Mucosa of gallbladder (tissue), 1 donor: ENCODE results near the gene MUS81. TPM values are rescaled to one million over a fixed set of nuclear protein-coding genes. Genes with fewer than 3 reads are reported as not detected.

Experiments used
- DNase-seq: peaks from one replicate; pipeline ENCODE4 v3.0.0-alpha.2; 2020; ENCODE audit warnings: low spot score
- total RNA-seq: library from RNA; stranded (reverse); gene quantifications from one replicate; pipeline ENCODE4 v1.2.1, GENCODE V29; 2021
- donor health status: DM: no; HTN: no; CAD: no.

The MUS81 gene
- total RNA-seq, 1 donor from 2014 or later: 63.1 TPM

DNA sequence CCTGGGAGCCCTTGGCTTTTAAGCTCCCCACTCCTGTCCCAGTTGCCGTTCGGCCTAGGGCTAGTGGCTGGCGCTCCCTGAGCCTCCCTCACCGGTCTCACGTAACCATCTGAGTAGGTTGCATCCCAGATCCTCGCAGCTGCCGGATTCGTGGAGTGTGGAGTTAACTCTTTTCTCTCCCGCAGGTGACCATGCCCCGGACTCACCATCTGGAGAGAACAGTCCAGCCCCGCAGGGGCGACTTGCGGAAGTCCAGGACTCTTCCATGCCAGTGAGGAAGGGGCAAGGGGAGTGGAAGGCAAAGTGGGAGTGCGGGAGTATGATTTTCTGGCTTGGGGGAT is 902 bp downstream of the MUS81 start:
- DNase-seq: no peak

DNA sequence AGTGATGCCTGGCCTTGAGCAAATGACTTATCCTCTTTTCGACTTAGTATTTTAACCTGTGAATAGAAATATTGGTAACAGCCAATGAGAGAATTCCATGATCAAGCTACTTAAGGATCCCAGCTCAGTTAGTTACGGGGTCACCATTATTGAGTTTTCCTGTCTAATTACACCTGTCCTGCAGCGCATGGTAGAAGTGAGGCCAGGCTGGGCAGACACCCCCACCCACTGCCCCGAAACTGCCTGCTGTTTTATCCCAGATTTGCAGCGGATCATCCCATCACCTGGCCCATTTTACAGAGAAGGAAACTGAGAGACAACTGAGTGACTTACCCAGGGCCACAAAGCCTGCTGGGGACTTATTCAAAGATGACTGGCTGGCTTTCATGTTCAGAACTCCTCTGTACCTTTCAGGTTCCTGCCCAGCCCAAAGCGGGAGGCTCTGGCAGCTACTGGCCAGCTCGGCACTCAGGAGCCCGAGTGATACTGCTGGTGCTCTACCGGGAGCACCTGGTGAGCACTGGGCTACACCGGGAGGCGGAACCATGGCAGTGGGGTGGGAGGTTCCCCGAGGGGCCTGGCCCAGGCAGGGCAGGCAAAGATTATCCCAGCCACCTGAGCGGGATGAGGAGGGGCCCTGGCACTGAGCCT is 1.4 kb downstream of the MUS81 start:
- no peak for DNase-seq

DNA sequence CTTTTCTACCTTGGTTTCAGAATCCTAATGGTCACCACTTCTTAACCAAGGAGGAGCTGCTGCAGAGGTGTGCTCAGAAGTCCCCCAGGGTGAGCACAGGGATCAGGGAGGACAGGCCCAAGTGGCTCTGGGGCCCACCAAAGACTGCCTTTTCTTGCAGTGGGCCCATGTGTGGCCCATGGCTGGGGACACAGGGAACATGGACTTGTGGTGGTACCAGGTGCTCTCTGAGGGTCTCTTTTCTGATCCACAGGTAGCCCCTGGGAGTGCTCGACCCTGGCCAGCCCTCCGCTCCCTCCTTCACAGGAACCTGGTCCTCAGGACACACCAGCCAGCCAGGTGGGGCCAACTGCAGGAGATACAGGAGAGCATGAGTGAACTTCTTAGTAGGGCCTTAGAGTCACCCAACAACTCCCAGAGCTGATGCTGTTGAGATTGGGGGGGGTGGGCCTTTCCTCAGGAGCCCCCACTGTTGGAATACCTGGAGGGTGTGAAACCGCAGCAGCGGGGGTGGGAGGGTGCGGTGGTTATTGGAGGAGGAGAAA is 2.0 kb downstream of the MUS81 start:
- DNase-seq: no peak

DNA sequence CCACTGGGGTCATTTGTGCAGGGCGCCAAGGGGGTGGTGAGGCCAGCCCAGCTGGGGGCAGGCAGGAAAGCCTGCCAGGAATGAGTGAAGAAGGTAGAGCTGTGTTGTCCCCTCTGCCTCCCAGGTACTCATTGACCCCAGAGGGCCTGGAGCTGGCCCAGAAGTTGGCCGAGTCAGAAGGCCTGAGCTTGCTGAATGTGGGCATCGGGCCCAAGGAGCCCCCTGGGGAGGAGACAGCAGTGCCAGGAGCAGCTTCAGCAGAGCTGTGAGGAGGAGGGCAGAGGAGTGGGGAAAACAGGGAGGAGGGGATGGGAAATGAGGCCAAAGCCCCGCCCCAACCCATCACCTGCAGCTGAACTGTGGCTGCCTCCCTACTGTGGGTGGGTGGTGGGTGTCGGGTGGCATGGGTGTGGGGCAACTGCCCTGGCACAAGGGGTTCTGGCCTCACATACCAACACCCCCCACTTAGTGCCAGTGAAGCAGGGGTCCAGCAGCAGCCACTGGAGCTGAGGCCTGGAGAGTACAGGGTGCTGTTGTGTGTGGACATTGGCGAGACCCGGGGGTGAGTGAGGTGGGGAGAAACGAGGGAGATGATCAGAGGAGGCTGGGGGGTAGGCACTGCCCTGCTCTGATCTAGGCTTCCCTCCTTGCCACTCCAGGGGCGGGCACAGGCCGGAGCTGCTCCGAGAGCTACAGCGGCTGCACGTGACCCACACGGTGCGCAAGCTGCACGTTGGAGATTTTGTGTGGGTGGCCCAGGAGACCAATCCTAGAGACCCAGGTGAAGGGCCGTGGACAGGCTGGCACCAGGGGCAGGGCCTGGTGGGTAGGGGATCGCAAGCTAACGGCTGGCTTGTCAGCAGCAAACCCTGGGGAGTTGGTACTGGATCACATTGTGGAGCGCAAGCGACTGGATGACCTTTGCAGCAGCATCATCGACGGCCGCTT is 3.0 kb downstream of the MUS81 start:
- no peak for DNase-seq

DNA sequence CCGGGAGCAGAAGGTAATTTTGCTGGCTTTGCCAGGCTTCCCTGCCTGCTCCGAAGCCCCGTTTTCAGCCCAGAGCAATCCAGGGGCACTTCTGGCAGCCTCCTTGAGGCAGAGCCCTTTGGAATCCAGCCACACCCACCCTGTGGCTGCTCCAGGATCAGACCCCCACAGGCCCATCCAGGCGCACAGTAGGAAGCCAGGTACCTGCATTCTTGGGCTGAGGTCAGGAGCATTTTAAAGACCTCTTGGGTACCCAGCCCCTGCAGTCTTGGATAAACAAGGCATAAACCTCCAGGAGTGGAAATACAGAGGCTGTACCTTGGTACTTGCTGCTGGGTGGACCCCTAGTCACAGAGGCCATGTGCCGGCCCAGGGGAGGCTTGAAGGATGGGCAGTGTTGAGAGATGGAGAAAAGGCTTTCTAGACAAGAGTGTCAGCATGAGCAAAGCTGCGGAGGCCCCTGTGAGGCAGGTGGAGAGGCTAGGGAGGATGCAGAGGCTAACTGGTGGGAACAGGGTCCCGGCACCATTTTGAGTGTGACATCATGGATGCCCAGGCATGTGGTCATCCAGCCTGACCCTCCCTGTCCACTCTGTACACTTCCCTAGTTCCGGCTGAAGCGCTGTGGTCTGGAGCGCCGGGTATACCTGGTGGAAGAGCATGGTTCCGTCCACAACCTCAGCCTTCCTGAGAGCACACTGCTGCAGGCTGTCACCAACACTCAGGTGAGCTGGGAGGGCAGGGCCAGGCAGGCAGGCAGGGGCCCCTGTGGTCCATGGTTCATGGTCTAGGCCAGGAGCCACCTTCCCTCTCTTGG is 3.9 kb downstream of the MUS81 start:
- no peak for DNase-seq

DNA sequence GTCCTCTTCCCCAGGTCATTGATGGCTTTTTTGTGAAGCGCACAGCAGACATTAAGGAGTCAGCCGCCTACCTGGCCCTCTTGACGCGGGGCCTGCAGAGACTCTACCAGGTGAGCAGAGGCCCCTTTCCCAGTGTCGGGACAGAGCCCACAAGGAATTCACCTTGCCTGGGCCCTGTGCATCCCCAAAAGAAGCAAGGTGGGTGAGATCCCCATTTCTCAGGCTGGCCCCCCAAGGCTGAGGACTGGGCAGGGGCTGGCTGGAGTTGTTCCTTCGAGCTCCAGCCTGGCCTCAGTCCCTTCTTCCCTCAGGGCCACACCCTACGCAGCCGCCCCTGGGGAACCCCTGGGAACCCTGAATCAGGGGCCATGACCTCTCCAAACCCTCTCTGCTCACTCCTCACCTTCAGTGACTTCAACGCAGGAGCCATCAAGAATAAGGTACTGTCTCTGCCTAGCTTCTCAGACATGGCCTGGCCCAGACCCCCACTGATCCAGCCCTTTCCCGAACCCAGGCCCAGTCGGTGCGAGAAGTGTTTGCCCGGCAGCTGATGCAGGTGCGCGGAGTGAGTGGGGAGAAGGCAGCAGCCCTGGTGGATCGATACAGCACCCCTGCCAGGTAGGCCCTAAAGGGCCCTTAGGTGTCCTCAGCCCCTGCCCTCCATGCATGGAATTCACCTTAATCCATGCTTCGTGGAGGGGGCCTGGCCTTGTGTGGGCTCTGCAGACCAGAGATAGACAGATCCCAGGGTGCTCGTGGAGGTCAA is 4.7 kb downstream of the MUS81 start:
- DNase-seq: no peak

DNA sequence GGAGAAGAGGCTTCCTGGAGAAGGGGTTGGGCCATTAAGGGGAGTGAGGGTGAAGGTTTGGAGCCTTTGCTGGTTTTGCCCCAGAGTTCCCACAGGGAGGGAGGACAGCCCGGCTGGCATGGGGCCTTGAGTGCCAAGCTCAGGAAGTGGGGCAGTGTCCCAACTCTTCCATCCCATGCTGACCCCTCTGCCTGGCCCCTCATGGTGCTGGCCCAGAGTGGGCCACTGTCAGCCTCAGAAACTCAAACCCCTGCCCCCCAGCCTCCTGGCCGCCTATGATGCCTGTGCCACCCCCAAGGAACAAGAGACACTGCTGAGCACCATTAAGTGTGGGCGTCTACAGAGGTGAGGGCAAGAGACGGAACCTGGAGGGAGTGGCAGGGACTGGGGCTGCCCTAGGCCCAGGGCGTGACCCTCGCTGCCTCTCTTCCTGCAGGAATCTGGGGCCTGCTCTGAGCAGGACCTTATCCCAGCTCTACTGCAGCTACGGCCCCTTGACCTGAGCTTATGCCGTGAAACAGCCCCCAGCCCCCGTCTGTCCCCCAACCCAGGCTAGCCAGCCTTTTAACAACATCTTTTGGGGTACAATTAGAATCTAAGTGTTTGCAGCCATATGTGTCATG is 5.4 kb downstream of the MUS81 start:
- no peak for DNase-seq

DNA sequence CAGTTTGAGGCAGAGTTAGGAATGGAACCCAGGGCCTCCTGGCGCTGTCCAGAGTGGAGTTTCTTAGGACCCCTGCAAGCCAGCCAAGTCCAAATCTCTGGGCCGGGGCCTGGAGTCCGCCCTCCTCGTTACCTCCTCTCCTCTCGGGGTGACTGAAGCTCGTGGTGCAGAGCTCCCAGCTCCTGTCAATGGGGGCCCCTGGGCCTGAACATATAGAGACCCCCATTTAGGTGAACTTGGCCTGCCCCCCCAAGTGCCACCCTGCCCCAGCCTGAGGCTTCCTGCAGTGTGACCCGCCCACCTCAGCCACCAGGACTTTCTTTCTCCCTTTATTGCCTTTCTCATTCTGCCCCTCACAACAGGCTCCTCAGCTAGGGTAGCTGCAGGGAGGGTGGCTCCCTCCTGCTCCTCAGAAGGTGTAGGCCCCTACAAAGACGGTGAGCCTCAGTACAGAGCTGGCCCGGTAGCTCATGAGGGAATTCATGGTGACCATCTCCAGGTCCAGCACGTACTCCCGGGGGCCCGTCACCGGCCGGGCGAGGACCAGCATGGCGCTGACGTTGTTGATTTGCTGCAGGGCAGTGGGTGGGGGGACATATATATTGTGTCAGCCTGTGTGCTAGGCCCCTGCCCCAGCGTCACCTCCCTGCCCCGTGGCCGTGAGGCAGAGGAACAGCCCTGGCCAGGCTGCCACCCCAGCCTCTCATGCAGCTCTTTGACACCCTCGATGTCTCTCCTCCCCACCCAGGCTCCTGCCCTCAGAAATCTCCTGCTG is 6.5 kb downstream of the MUS81 start:
- no peak for DNase-seq

DNA sequence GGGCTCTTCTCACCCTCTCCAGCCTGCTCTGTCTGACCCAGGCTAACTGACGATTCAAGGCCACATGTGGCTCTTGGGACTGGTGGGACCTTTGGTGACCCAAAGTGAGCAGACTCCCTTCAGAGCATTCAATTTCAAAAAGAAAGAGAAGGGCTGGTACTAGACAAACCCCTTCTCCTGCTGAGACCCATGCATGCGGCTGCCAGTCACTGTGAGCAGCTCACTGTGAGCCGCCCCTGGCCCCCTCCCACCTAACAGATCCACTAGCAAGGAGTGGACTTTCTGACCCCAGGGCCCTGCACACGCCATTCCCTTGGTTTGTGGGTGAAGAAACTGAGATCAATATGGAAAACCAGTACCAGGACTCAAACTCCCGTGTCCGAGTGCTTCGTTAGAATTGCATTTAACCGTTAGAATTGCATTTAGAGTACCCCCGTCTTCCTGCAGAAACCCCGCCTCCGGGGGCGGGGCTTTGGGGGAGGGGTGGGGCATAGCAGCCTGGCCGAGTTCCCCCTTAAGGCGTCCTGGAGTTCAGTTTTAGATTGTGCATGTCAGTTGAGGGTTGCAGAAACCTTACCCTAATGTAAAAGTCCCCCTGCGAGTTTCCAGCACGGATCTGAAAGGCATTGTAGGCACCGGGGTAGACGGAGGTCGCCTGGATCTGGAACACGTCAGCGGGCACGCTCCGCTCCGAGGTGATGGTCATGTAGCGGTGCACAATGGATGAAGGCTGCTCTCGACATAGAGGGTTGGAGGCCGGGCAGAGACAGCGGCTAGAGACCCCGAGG is 7.2 kb downstream of the MUS81 start:
- no peak for DNase-seq

DNA sequence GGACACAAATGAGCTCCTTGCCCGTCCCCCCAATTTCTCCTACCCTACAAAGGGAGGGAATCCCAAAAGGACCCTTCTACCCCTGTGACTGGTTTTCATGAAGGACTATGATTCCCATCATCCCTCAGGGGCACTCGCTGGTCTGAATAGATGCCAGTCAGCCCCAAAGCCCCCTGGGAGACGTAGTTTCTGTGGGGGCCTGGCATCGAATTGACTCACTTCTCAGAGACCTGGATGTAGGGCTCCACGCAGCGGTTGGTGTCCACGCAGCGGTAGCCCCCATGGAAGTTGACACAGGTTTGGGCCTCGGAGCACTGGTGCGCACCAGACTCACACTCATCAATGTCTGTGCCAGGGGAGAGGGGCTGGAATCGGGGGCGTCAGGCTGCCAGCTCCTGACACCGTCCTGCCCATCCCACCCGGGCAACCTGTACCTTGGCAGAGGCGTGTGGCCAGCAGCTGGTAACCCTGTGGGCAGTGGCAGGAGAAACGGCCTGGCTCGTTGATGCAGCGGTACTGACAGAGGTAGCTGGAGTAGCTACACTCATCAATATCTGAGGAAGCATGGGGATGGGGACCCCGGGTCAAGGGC is 7.9 kb downstream of the MUS81 start:
- DNase-seq: no peak

DNA sequence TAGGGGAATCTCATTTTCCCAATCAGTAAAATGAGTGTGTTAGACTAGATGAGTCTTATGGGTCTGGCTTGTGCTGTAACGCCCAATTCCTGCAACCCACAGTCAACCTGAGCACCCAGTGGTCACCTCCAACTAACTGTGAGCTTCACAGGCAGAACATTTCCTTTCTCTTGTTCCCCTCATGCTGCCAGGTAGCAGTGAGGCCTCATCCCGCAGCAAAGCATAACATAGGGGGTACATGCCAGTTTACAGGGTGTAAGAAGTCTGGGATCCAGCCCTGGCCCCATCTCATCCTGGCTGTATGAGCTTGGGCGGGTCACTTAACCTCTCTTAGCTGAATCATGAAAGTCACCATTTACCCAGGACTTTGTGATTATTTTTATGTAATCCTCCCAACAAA is 8.7 kb downstream of the MUS81 start:
- no peak for DNase-seq

DNA sequence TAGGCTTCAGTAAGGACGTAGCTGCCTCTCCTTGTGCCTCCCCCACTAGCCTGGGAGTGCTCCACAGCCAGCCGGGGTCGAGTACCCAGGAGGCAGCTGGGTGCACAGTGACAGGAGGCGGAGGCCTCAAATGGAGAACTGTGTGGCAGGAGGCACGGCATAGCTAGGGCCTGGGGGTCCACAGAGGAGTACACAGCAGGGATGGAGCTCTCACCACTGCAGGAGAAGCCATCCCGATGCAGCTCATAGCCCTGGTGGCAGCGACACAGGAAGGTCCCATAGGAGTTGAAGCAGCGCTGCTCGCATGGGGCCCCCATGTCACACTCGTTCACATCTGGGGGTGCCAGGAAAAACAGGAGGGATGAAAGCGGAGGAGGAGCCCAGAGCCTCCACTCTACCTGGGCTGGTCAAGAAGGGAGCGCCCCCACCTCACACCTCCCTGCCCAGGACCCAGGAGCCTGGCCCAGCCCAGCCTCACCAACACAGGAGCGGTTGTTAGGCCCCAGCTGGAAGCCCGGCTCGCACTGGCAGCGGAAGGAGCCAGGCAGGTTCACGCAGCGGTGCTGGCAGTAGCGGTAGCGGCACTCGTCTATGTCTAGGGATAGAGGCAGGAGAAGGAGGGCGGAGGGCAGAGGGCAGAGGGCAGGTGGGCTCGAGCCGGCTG is 9.5 kb downstream of the MUS81 start:
- DNase-seq: no peak

DNA sequence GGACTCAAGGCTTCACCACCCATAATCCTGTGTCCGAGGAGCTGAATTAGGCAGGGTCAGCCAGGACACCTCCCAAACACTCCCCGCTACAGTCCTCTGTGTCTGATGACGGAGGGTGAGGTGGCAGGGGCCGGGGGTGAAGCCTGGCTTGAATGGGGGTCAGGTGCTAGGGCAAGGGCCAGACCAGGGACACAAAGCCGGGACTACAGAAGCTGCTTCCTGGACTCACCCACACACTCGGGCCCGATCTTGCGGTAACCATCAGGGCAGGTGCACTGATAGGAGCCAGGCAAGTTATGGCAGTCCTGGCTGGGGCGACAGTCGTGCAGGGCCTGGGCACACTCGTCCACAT is 10.1 kb downstream of the MUS81 start:
- no peak for DNase-seq

DNA sequence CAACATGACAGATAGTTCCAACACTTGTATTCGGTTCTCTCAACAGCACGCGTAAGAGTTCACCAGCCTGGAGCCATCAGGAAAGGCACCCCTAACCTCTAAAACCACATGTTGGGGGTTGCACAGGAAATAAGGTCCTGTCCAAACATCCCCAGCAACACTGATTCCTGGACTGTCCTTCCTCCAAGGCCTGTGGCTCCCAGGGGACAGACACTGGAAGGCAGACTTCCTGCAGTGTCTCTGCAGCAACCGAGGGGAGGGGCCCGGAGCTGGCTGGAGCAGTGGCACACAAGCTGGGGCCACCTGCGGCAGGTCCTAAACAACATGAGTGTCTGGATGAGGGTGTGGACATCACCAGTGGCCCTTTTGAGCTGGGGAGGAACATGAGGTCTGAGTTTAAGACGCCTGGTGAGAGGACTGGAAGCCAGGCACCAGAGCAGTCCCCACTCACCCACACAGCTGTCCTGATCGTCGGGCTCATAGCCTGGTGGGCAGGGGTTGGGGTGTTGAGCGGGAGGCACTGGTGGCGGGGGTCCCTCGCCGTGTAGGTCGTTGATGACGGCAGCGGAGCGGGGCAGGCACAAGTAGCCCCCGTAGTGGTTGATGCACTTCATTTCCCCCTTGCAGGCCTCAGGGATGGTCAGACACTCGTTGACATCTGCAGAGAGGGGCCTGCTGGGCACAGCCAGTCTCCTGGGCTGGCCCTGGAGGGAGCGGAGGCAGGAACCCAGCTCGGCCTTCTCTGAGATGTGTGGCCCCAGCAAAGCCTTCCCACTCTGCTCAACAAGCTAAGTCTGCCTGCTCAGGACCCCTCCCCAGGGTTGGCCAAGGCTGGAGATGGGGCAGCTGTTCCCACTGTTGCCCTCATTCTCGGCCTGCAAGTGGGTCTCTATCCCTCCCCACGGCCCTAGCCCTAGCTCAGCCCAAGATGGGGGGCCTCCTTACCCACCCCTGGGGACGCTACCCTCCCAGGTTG is 10.8 kb downstream of the MUS81 start:
- DNase-seq: no peak

DNA sequence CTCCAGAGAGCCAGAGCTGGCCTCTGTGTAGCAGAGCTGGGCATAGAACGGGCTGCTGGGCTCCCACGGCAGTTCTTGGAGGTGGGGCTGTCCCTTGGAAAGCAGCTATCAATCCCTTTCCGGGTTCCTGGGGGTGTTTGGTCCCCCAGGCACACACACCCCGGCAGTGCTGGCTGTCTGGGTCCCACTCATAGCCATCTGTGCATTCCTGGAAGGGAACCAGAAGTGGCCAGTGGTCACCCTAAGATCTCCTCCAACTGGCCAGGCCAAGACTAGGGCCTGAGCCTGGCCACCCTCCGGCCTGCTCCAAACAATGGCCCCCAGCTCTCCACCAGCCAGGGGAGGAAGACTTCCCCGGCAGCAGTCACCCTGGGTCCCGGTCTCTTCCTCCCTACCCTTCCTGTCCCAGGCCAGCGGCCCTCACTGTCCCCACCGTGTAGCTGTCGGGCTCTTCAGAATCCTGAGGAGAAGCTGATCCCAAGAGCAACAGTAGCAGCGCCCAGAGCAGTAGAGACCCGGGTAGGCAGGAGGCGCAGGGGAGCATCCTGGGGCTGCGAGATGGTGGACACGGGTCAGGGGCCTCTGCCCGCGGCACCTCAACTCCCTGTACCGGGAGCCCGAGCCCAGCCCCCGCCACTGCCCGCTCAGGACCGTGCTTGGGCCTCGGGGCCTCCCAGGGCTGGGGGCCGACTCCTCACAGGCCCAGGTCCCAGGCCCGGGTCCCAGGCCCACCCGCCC is 11.7 kb downstream of the MUS81 start:
- DNase-seq: no peak

DNA sequence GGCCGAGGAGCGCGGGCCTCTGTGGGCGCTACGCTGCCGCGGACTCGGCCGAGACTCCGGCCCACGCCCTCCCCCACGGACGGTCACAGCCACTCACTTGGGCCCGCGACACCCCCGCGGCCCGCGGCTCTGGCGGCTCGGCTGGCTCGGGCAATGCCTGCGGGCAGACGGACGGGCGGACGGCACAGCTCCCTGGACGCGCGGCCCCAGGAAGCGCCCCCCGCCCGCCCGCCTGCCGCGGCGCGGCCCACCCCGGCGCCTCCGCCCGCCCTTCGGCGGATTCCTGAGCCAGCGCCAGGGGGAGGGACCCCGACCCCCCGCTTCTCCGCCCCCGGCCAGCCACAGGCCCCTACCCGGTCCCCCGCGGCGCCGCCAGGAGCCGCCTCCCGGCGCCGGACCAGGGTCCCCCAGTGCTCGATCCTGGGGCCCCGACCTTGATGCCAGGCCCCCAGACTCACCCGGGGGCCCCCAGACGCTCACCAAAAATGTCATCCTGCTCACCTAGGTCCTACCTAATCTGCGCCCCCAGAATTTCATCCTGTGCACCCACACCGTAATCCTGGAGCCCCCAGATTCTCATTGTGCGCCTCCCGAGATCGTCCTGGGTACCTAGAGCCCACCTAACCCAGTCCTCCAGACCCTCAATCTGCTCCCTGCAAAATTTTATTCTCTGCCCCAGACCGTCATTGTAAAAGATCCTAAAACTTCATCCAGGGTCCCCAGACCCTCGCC is 12.5 kb downstream of the MUS81 start, which contains the start of gene EFEMP2:
TSS of gene EFEMP2 (minus strand) at position 215 of the 732 bp plus-strand sequence. CDS start 446 bp downstream, outside the sequence.
- no peak for DNase-seq
